ENCODE measurements around the gene TMPRSS13. TPM values are rescaled to one million over a fixed set of nuclear protein-coding genes. Genes with fewer than 3 reads are reported as not detected.
A peak's percentile ranks its signal among the peaks of the same experiment; 100 is the strongest.

TMPRSS13 gene
- total RNA-seq, 2 donors from 2014 or later: 1.1 TPM; not detected in 1

DNA sequence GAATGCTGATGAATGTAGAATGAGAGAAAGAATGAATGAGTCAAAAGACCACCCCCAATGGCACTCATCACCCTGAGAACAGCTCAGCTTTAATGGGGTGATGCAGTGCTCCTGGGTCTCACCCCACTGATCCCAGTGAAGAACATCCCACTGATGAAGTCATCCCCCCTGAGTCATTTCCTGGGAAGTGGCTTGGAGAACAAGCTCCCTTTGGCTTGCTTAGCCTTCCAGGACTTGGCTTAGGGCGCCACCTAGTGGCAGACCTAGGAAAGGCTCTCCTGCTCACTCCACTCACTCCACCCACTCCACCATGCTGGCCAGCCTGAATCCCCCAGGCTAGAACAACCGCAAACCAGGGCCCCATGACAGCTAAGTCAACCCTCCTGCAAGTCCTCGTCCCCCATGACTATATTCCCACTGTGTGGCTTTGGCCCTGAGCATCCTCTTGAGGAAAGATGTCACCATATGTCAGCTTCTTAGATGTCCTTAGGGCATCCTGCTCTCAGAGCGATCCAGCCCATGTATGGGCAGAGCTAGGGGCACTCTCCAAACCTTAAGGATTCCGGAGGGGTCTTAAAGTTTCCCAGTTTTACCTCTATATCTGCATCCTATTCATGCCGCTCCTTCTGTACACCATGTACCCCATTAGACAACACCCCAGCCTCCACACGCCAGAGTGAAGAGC lies 17.8 kb upstream of the TMPRSS13 start:
- DNase-seq (ENCODE audit: low spot score): peak; percentile 41
- Histone ChIP-seq H3K27me3 (replicated peaks; ENCODE audit: insufficient read depth) (no peaks in the 10 kb centered on the region), H3K36me3 (no peaks in the 10 kb centered on the region), H3K4me3 (no peak overlapping the region), H3K9me3 (no peaks in the 10 kb centered on the region), H3K4me1 (ENCODE audit: control insufficient read depth in 1 of 2, low read depth in 2 of 2) (no peaks in the 10 kb centered on the region), H3K27ac (no peak overlapping the region)
- TF ChIP-seq, protein P1, sequence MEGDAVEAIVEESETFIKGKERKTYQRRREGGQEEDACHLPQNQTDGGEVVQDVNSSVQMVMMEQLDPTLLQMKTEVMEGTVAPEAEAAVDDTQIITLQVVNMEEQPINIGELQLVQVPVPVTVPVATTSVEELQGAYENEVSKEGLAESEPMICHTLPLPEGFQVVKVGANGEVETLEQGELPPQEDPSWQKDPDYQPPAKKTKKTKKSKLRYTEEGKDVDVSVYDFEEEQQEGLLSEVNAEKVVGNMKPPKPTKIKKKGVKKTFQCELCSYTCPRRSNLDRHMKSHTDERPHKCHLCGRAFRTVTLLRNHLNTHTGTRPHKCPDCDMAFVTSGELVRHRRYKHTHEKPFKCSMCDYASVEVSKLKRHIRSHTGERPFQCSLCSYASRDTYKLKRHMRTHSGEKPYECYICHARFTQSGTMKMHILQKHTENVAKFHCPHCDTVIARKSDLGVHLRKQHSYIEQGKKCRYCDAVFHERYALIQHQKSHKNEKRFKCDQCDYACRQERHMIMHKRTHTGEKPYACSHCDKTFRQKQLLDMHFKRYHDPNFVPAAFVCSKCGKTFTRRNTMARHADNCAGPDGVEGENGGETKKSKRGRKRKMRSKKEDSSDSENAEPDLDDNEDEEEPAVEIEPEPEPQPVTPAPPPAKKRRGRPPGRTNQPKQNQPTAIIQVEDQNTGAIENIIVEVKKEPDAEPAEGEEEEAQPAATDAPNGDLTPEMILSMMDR (IDR thresholded peaks at IDR 0.05): peak; percentile 91
- no peak for ATAC-seq (ENCODE audit: insufficient number of reproducible peaks, low FRiP score, low read depth)

DNA sequence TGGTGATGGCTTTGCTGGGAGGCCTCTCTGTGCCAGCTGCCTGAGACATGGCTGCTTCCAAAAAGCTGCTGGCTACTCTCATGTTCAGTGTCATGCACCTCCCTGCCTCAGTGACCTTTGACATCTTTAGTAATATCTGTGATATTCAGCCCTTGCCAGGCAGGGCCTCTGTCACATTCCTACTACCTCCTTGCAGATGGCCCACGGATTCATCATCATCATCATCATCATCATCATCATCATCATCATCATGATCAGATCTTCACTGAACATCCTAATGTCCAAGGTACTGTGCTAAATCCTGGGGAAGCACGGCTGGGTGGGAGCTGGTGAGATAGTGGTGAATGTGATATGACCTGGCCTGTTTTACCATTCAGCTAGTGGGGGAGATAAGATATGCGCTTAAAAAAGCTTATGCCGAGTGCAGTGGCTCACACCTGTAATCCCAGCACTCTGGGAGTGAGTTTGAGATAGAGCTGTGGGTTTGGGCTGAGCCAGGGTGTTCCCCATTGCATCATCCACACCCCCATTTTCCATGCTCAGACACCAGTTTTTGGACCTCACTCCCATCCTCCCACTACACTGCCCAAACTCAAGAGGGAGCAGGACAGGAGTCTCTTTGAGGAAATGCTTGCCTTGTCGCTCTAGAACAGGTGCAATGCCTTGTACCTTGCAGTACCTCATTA lies 17.1 kb upstream of the TMPRSS13 start:
- DNase-seq (ENCODE audit: low spot score) (no peak), ATAC-seq (ENCODE audit: insufficient number of reproducible peaks, low FRiP score, low read depth) (no peak)
- Histone ChIP-seq H3K9me3 (no peaks in the 10 kb centered on the region), H3K36me3 (no peaks in the 10 kb centered on the region), H3K27me3 (replicated peaks; ENCODE audit: insufficient read depth) (no peaks in the 10 kb centered on the region), H3K4me3 (no peak overlapping the region), H3K4me1 (ENCODE audit: control insufficient read depth in 1 of 2, low read depth in 2 of 2) (no peaks in the 10 kb centered on the region), H3K27ac (no peak overlapping the region)
- TF ChIP-seq, protein P1 (IDR thresholded peaks at IDR 0.05): no peak

DNA sequence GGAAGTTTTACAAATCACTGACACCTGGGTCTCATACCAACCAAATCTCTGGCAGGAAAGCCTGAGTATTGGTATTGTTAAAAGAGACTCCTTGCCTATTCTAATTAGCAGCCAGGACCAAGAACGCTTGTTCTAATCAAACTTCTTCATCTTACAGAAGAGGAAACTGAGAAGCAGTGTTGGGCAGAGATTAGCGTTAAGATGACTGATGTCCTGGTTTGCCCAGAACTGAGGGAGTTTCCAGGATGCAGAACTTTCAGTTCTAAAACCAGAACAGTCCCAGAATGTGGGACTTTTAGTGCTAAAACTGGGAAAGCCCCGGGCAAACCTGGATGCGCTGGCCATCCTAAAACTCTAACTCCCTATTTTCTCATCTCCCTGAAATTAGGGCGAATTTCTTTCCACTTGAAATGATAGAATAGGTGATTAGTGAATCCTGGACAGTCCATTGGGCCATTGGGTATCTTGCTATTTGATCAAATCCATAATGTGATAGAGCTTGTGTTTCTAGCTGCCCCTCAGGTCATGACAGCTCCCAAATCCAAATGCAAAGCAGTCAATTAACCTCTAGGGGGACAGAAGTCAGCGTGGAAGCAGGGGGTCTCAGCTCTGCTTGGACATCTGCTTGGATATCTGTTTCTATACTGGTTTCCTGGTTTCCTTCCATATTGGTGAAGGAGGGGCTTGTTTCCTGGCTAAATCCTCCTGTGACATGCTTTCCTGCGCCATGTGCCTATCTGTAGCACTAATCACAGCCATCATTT lies 16.0 kb upstream of the TMPRSS13 start:
- H3K27ac ChIP-seq: no peak overlapping the region
- no peak for DNase-seq (ENCODE audit: low spot score)
- no peaks in the 10 kb centered on the region for H3K27me3 ChIP-seq (replicated peaks; ENCODE audit: insufficient read depth)
- ATAC-seq (ENCODE audit: insufficient number of reproducible peaks, low FRiP score, low read depth): no peak
- H3K9me3 ChIP-seq: no peaks in the 10 kb centered on the region
- no peaks in the 10 kb centered on the region for H3K36me3 ChIP-seq
- TF ChIP-seq, protein P1 (IDR thresholded peaks at IDR 0.05): no peak
- H3K4me3 ChIP-seq: no peak overlapping the region
- no peaks in the 10 kb centered on the region for H3K4me1 ChIP-seq (ENCODE audit: control insufficient read depth in 1 of 2, low read depth in 2 of 2)

DNA sequence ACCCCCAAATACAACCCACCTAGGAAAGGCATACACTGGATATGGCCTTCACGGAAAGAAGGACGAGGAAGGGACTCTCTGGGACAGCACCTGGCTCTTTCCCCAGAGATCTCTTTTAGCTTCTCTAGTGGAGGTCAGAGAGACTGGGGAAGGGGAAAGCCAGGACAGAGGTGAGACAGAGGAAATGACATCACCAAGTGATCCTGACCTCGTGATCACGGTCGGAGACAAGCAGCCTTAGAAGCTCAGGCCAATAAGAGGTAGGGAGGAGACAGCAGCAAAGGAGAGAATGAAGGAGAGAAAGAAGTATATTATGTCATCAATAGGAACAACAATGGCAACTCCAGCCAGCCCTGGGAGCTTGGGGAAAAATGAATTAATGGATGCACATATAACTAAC lies 15.4 kb upstream of the TMPRSS13 start:
- no peaks in the 10 kb centered on the region for H3K4me1 ChIP-seq (ENCODE audit: control insufficient read depth in 1 of 2, low read depth in 2 of 2)
- DNase-seq (ENCODE audit: low spot score) (no peak), ATAC-seq (ENCODE audit: insufficient number of reproducible peaks, low FRiP score, low read depth) (no peak)
- H3K36me3 ChIP-seq: no peaks in the 10 kb centered on the region
- no peak overlapping the region for H3K4me3 ChIP-seq
- TF ChIP-seq, protein P1 (IDR thresholded peaks at IDR 0.05): no peak
- H3K27ac ChIP-seq: no peak overlapping the region
- no peaks in the 10 kb centered on the region for H3K9me3 ChIP-seq
- no peaks in the 10 kb centered on the region for H3K27me3 ChIP-seq (replicated peaks; ENCODE audit: insufficient read depth)
